T-helper 17 cell (primary cell): ENCODE data around the gene SEC14L6. TPM values are rescaled to one million over a fixed set of nuclear protein-coding genes. Genes with fewer than 3 reads are reported as not detected.
"Not testable (repeated sequence)": the region's sequence is repeated elsewhere in the genome, so short reads cannot be mapped to it uniquely, and the experiment has no call there.

Experiments
- ATAC-seq: fragments of 150-1000 bp; cut with Tn5 transposase; 2 replicates; pipeline ENCODE4 v1.10.0; 2021; ENCODE audit warnings: mild to moderate bottlenecking, moderate library complexity
- DNase-seq, 3 donors: peaks; one replicate each; pipeline versions ENCODE4 v3.0.0 to v3.0.0-alpha.2; 2020 to 2021
- H3K9me3 ChIP-seq: one replicate; pipeline ENCODE4 v1.7.0; 2013; ENCODE audit warnings: low read length, mild to moderate bottlenecking; ENCODE audit not compliant: control insufficient read depth, poor library complexity, severe bottlenecking
- H3K27ac Mint-ChIP-seq: one replicate; pipeline ENCODE4 v1.8.0; 2022; ENCODE audit warnings: mild to moderate bottlenecking, moderate library complexity, mixed read lengths
- H3K27me3 Mint-ChIP-seq: one replicate; pipeline ENCODE4 v1.8.0; 2022; ENCODE audit warnings: mixed read lengths
- H3K36me3 Mint-ChIP-seq: one replicate; pipeline ENCODE4 v1.8.0; 2022; ENCODE audit warnings: low read depth, mixed read lengths
- H3K4me1 Mint-ChIP-seq: one replicate; pipeline ENCODE4 v1.8.0; 2022; ENCODE audit warnings: mild to moderate bottlenecking, mixed read lengths
- H3K4me3 Mint-ChIP-seq: one replicate; pipeline ENCODE4 v1.8.0; 2022; ENCODE audit warnings: mild to moderate bottlenecking, moderate library complexity, mixed read lengths
- total RNA-seq, 4 donors: library from RNA in 2 of 4; stranded (reverse) in 2 of 4; gene quantifications; one replicate each; pipeline ENCODE4 v1.2.3 and lab custom pipeline; 2022 to 2026

SEC14L6 gene
- total RNA-seq: not detected
- total RNA-seq (lab: John Stamatoyannopoulos, UW): 0.08 to 0.12 reads per million in 2 donors

DNA sequence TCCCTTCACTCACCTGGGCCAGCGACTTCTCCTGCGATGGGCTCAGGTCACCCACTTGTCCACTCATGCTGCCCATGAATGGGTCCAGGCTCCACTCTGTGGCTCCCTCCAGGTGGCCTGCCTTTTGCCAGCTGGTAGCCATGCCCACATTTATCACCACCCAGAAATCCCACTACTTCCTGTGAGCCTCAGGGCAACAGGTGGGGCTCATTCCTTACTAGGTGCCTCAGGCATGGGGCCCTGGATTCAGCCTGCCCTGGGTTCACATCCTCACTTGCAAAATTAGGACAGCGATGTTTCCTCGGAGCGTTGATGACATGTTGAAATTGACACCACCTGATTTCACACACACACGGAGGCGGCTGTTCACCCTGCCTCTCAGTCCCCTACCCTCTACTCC lies at the start of gene SEC14L6:
SEC14L6 (minus strand) TSS at position 126 of the 400 bp plus-strand sequence; CDS start at position 67, 59 bp downstream.
- Mint-ChIP-seq H3K27ac (no peak within 1 kb of the TSS), H3K27me3 (peaks cover 59% of the 10 kb centered on the region), H3K4me3 (no peak within 1 kb of the TSS), H3K36me3 (peaks cover 2% of the 10 kb centered on the region), H3K4me1 (peaks cover 2% of the 10 kb centered on the region)
- H3K9me3 ChIP-seq: no peaks in the 10 kb centered on the region
- DNase-seq: no peak
- ATAC-seq: no peak

- Mint-ChIP-seq H3K27me3 (peaks cover 8% of the 10 kb centered on the region), H3K27ac (no peak overlapping the region), H3K4me3 (no peak overlapping the region), H3K36me3 (no peaks in the 10 kb centered on the region), H3K4me1 (peaks cover 2% of the 10 kb centered on the region)
- ATAC-seq (no peak), DNase-seq (no peak)
- no peaks in the 10 kb centered on the region for H3K9me3 ChIP-seq
These were observed 49.7 kb upstream of the SEC14L6 start for GRCh38 chr22:30596199-30596598.

DNA sequence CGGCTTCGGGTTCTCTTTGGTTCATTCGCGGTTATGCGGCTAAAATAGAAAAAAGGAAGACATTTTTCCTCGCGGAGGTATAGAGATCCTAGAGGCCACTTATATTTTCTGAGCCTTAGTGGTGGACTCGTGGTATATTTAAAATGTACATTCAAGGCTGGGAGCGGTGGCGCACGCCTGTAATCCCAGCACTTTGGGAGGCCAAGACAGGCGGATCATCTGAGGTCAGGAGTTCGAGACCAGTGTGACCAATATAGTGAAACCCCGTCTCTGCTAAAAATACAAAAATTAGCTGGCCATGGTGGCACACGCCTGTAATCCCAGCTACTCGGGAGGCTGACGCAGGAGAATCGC lies 45.8 kb upstream of the SEC14L6 start:
- DNase-seq, H3K4me3 Mint-ChIP-seq, ATAC-seq, H3K27ac Mint-ChIP-seq, H3K27me3 Mint-ChIP-seq, H3K9me3 ChIP-seq, H3K36me3 Mint-ChIP-seq: not testable (repeated sequence)
- H3K4me1 Mint-ChIP-seq: peaks cover 12% of the 10 kb centered on the region

GRCh38 chr22:30591588-30592359 lies 45.2 kb upstream of the SEC14L6 start, which contains the start of gene PES1:
PES1 (minus strand) TSS chr22:30591910; CDS start chr22:30591833, 77 bp downstream.
- Mint-ChIP-seq H3K4me3 (no peak within 1 kb of the TSS), H3K36me3 (no peaks in the 10 kb centered on the region), H3K27ac (no peak within 1 kb of the TSS), H3K27me3 (peaks cover 8% of the 10 kb centered on the region), H3K4me1 (peaks cover 12% of the 10 kb centered on the region)
- ATAC-seq (peak; percentile 99), DNase-seq (peak; percentile 84 to 91 (median 91))
- H3K9me3 ChIP-seq: no peaks in the 10 kb centered on the region

- no peaks in the 10 kb centered on the region for H3K9me3 ChIP-seq
- DNase-seq (no peak), ATAC-seq (no peak)
- Mint-ChIP-seq H3K4me1 (peaks cover 12% of the 10 kb centered on the region), H3K4me3 (no peak overlapping the region), H3K27ac (no peak overlapping the region), H3K27me3 (peaks cover 8% of the 10 kb centered on the region), H3K36me3 (no peaks in the 10 kb centered on the region)
These were observed 44.6 kb upstream of the SEC14L6 start for GRCh38 chr22:30591191-30591587.

- Mint-ChIP-seq H3K4me3 (no peak overlapping the region), H3K4me1 (peaks cover 10% of the 10 kb centered on the region), H3K36me3 (no peaks in the 10 kb centered on the region), H3K27me3 (no peaks in the 10 kb centered on the region), H3K27ac (no peak overlapping the region)
- ATAC-seq (no peak), DNase-seq (no peak)
- H3K9me3 ChIP-seq: no peaks in the 10 kb centered on the region
These were observed 39.9 kb upstream of the SEC14L6 start for GRCh38 chr22:30586414-30586813.

- no peaks in the 10 kb centered on the region for H3K9me3 ChIP-seq
- Mint-ChIP-seq H3K27me3 (no peaks in the 10 kb centered on the region), H3K36me3 (peaks cover 2% of the 10 kb centered on the region), H3K4me1 (no peaks in the 10 kb centered on the region), H3K4me3 (no peak overlapping the region), H3K27ac (no peak overlapping the region)
- ATAC-seq (no peak), DNase-seq (no peak)
These were observed 37.9 kb upstream of the SEC14L6 start for GRCh38 chr22:30584441-30584840.

- Mint-ChIP-seq H3K4me1 (peaks cover 5% of the 10 kb centered on the region), H3K4me3 (no peak overlapping the region), H3K27ac (no peak overlapping the region), H3K27me3 (no peaks in the 10 kb centered on the region), H3K36me3 (peaks cover 10% of the 10 kb centered on the region)
- DNase-seq (no peak), ATAC-seq (no peak)
- no peaks in the 10 kb centered on the region for H3K9me3 ChIP-seq
These were observed 36.4 kb upstream of the SEC14L6 start for GRCh38 chr22:30582788-30583545.

- H3K27ac Mint-ChIP-seq: no peak overlapping the region
- no peak for ATAC-seq
- H3K4me1 Mint-ChIP-seq: peaks cover 5% of the 10 kb centered on the region
- H3K27me3 Mint-ChIP-seq: no peaks in the 10 kb centered on the region
- no peaks in the 10 kb centered on the region for H3K9me3 ChIP-seq
- H3K36me3 Mint-ChIP-seq: peaks cover 10% of the 10 kb centered on the region
- no peak overlapping the region for H3K4me3 Mint-ChIP-seq
- no peak for DNase-seq
These were observed 35.5 kb upstream of the SEC14L6 start for GRCh38 chr22:30582051-30582450.

GRCh38 chr22:30580896-30581295 lies 34.4 kb upstream of the SEC14L6 start:
- peaks cover 10% of the 10 kb centered on the region for H3K36me3 Mint-ChIP-seq
- H3K27ac Mint-ChIP-seq: no peak overlapping the region
- H3K9me3 ChIP-seq: no peaks in the 10 kb centered on the region
- ATAC-seq: no peak
- peaks cover 9% of the 10 kb centered on the region for H3K4me1 Mint-ChIP-seq
- no peak for DNase-seq
- peak overlapping the region; percentile 25 for H3K4me3 Mint-ChIP-seq
- no peaks in the 10 kb centered on the region for H3K27me3 Mint-ChIP-seq

DNA sequence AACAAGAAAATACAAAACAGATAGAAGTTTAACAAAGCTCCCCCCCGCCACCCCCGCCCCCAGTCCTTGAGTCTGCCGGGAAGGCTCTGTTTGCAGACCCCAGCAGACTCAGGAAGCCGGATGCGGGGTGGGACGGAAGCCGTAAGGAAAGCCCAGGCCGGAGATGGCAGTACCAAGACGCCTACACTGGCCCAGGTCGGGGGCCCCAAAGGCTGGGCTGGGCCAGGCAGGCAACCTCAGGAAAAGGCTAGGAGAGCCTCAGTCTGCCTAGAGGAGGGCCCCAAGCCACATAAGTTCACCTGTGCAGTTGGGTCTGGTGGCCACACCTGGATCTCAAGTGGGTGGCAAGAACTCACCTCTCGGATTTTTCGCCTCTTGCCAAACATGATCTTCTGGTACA lies 31.9 kb upstream of the SEC14L6 start:
- H3K9me3 ChIP-seq: no peaks in the 10 kb centered on the region
- Mint-ChIP-seq H3K27ac (no peak overlapping the region), H3K4me1 (peaks cover 9% of the 10 kb centered on the region), H3K36me3 (peaks cover 10% of the 10 kb centered on the region), H3K4me3 (no peak overlapping the region), H3K27me3 (no peaks in the 10 kb centered on the region)
- DNase-seq: no peak
- ATAC-seq: no peak

- no peaks in the 10 kb centered on the region for H3K9me3 ChIP-seq
- Mint-ChIP-seq H3K27ac (no peak overlapping the region), H3K4me3 (no peak overlapping the region), H3K4me1 (peaks cover 9% of the 10 kb centered on the region), H3K36me3 (peaks cover 10% of the 10 kb centered on the region), H3K27me3 (no peaks in the 10 kb centered on the region)
- no peak for DNase-seq
- peak; percentile 21 for ATAC-seq
These were observed 29.3 kb upstream of the SEC14L6 start for GRCh38 chr22:30575859-30576258.

GRCh38 chr22:30574997-30575671 lies 28.6 kb upstream of the SEC14L6 start:
- Mint-ChIP-seq H3K27me3 (no peaks in the 10 kb centered on the region), H3K36me3 (peaks cover 10% of the 10 kb centered on the region), H3K4me3 (no peak overlapping the region), H3K4me1 (peaks cover 9% of the 10 kb centered on the region), H3K27ac (no peak overlapping the region)
- H3K9me3 ChIP-seq: no peaks in the 10 kb centered on the region
- DNase-seq (no peak), ATAC-seq (no peak)
